NCI-H2107 (cell line): ENCODE results near the gene KRT6A.
A peak's percentile ranks its signal among the peaks of the same experiment; 100 is the strongest.
"Not testable (repeated sequence)": the region's sequence is repeated elsewhere in the genome, so short reads cannot be mapped to it uniquely, and the experiment has no call there.

Experiments
- DNase-seq: peaks from one replicate; lab custom pipeline; 2025; lab: John Stamatoyannopoulos, UW

The KRT6A gene

GRCh38 chr12:52500574-52500973 is 7.5 kb upstream of the KRT6A start:
- not testable (repeated sequence) for DNase-seq

DNA sequence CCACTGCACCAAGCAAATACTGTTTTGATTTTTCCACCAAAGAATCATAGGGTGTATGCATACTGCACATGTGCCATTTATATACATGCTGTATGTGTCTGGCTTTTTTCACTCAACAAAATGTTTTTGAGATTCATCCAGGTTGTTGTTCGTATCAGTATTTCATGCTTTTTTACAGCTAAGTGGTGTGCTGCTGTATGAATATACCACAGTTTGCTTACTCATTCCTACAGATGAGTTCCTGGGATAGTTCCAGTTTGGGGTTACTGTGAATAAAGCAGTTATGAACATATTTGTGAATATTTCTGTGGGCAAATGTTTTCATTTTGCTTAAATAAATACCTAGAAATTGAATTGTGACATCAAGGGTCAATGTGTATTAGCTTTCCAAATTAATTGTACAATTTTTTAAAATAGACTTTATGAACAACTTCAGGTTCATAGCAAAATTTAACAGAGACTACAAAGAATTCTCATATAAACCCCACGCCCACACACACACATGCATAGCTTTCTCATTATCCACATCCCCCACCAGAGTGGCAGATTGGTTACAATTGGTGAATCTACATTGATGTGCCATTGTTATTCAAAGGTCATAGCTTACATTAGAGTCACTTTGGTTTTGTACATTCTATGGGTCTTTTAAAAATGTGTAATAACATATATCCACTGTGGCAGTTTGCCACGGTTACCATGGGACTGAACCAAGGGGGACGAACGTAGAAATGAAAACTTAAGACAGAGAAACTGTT is 6.9 kb upstream of the KRT6A start:
- DNase-seq = no peak

- DNase-seq = no peak
Observed at GRCh38 chr12:52498946-52499345, 5.9 kb upstream of the KRT6A start.

GRCh38 chr12:52497975-52498374 is 4.9 kb upstream of the KRT6A start:
- no peak for DNase-seq

- no peak for DNase-seq
Observed at GRCh38 chr12:52496590-52497071, 3.6 kb upstream of the KRT6A start.

- peak; percentile 20 for DNase-seq
Observed at GRCh38 chr12:52496054-52496453, 3.0 kb upstream of the KRT6A start.

DNA sequence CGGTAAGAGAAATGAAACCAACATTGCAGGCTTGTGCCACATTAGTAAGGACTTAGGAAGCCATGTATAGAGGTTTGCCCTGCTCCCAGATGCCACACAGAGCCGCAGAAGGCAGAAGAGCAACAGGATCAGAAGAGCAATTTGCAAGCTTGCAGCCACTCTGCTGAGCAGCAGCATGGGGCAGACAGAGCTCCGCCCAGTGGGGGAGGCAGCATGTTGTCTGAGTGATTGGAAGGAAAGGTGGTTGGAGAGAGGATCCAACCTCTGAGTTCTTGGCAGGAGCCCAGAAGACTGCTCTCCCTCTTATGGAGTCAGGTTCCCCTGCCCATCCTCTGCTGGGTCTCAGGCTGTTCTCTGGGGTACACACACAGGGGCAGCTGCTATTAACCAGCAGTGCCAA is 2.3 kb upstream of the KRT6A start:
- DNase-seq = peak; percentile 83

GRCh38 chr12:52494518-52494917 is 1.5 kb upstream of the KRT6A start:
- no peak for DNase-seq

GRCh38 chr12:52494100-52494499 is 1.0 kb upstream of the KRT6A start:
- no peak for DNase-seq

GRCh38 chr12:52492405-52492804 is 652 bp downstream of the KRT6A start:
- not testable (repeated sequence) for DNase-seq

DNA sequence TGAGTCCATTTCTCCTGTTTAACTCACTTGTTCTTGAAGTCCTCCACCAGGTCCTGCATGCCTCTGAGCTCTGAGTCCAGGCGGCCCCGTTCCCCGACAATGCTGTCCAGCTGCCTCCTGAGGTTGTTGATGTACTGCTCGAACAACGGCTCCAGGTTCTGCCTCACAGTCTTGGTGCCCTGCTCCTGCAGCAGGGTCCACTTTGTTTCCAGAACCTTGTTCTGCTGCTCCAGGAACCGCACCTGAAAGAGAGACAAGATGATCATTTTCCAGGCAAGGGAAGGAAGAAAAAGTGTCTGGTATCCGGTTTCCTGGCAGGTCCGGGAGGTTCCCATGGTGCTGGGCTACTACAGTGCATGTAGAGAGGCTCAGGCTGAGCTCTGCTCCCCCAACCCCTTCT is 1.6 kb downstream of the KRT6A start:
- not testable (repeated sequence) for DNase-seq

DNA sequence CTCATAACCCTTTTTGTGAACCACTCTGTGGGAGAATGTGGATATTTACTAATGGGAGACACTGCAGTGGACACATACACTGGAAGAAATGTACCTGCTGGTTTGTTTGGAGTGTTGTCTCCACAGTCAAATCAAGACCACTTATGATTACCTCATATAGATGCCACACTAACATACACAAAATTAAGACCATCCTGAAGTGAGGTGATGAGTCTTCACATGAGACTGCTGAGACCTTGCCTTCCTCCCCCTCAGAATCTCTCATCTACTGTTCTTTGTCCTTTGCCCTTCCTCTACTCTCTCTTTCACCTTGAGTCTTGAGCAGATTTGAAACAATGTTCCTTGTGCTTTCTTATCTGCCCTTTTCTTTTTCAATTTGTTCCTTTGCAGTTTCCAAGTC is 4.3 kb downstream of the KRT6A start:
- no peak for DNase-seq

DNA sequence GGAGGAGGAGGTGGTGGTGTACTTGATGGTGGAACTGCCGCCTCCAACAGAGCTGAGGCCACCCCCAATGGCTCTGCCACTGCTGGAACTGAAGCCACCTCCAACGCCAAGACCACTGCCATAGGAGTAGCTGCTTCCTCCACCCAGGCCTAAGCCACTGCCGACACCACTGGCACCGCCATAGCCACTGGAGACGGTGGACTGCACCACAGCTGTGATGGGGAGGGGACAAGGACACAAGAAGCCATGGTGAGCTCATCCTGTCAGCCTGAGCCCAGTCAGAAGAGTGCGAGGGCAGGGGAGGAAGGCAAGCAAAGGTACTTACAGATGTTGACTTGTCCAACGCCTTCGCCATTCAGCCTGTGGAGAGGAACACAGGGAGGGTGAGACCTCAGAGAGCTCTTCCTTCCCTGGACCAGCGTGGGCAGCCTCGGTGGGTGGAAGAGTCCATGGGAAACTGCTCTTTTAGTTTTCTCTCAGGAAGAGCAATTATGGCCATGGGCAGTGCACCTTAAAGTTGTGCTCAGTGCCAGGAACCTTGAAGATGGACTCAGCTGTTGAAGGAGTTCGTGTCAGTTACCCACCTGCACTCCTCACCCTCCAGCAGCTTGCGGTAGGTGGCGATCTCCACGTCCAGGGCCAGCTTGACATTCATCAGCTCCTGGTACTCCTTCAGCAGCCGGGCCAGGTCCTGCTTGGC is 5.2 kb downstream of the KRT6A start:
- not testable (repeated sequence) for DNase-seq

GRCh38 chr12:52487211-52487610 is 5.8 kb downstream of the KRT6A start:
- DNase-seq = no peak

- no peak for DNase-seq
Observed at GRCh38 chr12:52486166-52487105, 6.6 kb downstream of the KRT6A start.

GRCh38 chr12:52480073-52480472 is 13.0 kb downstream of the KRT6A start:
- no peak for DNase-seq

DNA sequence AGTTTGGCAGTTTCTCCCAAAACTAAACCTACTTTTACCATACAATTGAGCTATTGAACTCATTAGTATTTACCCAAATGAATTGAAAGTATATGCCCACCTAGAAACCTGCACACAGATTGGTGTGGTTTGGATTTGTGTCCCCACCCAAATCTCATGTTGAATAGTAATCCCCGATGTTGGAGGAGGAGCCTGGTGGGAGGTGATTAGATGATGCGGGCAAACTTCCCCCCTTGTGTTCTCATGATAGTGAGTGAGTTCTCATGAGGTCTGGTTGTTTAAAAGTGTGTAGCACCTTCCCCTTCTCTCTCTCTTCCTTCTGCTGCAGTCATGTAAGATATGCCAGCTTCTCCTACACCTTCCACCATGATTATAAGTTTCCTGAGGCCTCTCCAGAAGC is 15.4 kb downstream of the KRT6A start:
- no peak for DNase-seq

- no peak for DNase-seq
Observed at GRCh38 chr12:52474212-52474611, 18.8 kb downstream of the KRT6A start.

- no peak for DNase-seq
Observed at GRCh38 chr12:52473768-52474167, 19.3 kb downstream of the KRT6A start, which contains the start of gene KRT6C. Gene KRT6C, minus strand, starts transcription at chr12:52473805. Its CDS starts 68 bp downstream, at chr12:52473737.

- no peak for DNase-seq
Observed at GRCh38 chr12:52469853-52470252, 23.2 kb downstream of the KRT6A start.

- DNase-seq = no peak
Observed at GRCh38 chr12:52464897-52465296, 28.2 kb downstream of the KRT6A start.

DNA sequence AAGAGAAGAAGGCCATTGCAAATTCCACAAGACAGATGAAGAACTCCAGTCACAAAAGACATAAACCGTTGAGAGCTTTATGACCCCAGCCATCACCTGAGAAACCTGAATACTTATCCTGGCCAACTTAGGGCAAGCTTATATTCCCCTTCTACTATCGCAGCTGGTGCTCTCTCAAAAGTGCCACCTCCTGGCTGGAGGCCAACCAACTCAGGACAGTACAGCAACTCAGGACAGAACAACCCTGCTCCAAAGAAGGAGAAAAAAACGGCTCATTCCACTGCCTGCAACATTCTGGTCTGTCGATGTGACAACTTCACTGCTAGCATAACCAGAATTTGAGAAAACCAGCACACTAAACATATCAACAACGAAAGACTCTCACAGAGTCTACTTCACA is 31.4 kb downstream of the KRT6A start:
- no peak for DNase-seq
